Neuronal stem cell (in vitro differentiated cells): Measurements from ENCODE around the gene OLIG1.

ENCODE experiments used
- DNase-seq: peaks from one replicate; pipeline ENCODE4 v3.0.0-alpha.2; 2013; ENCODE audit warnings: low spot score
- H2AFZ ChIP-seq: one replicate; pipeline ENCODE4 v1.6.1; 2013; ENCODE audit warnings: mild to moderate bottlenecking, low read length, inconsistent platforms
- H2AK5ac ChIP-seq: 2 replicates; pipeline ENCODE4 v1.6.1; 2013; ENCODE audit warnings: low read depth, mild to moderate bottlenecking, inconsistent platforms, low read length, moderate library complexity, mixed read lengths
- H2BK120ac ChIP-seq: 2 replicates; pipeline ENCODE4 v1.6.1; 2013; ENCODE audit warnings: low read depth, mild to moderate bottlenecking, inconsistent platforms, low read length, moderate library complexity, mixed read lengths
- H2BK12ac ChIP-seq: one replicate; pipeline ENCODE4 v1.6.1; 2013; ENCODE audit warnings: low read length, inconsistent platforms
- H2BK15ac ChIP-seq: 2 replicates; pipeline ENCODE4 v1.6.1; 2013; ENCODE audit warnings: mild to moderate bottlenecking, low read length, inconsistent platforms, mixed read lengths
- H2BK5ac ChIP-seq: one replicate; pipeline ENCODE4 v1.6.1; 2013; ENCODE audit warnings: inconsistent platforms, mild to moderate bottlenecking, low read length, moderate library complexity
- H3K14ac ChIP-seq: one replicate; pipeline ENCODE4 v1.6.1; 2013; ENCODE audit warnings: low read length, inconsistent platforms
- H3K18ac ChIP-seq: 2 replicates; pipeline ENCODE4 v1.6.1; 2013; ENCODE audit warnings: low read length, inconsistent platforms
- H3K23ac ChIP-seq: 2 replicates; pipeline ENCODE4 v1.6.1; 2013; ENCODE audit warnings: low read depth, mild to moderate bottlenecking, mixed read lengths, low read length, inconsistent platforms; ENCODE audit not compliant: poor library complexity
- H3K27ac ChIP-seq: replicated peaks from 3 replicates; pipeline ENCODE4 v1.5.1; 2013; ENCODE audit warnings: low read length, inconsistent platforms
- H3K27me3 ChIP-seq, 3 experiments: 2 replicates each; pipeline ENCODE4 v1.6.1; 2013; ENCODE audit warnings: low read length in 3 of 3, mild to moderate bottlenecking in 2 of 3, inconsistent platforms in 1 of 3, low read depth in 1 of 3, mixed read lengths in 1 of 3, moderate library complexity in 1 of 3; ENCODE audit not compliant: control insufficient read depth in 3 of 3, insufficient read depth in 3 of 3
- H3K36me3 ChIP-seq, 2 donors: replicated peaks in 1 of 2; 2 replicates each; pipeline ENCODE4 v1.6.1; 2013; ENCODE audit warnings: low read length in 2 of 2; ENCODE audit not compliant: control insufficient read depth in 2 of 2, insufficient read depth in 2 of 2
- H3K4ac ChIP-seq: 2 replicates; pipeline ENCODE4 v1.6.1; 2013; ENCODE audit warnings: inconsistent platforms, mild to moderate bottlenecking, low read length, moderate library complexity
- H3K4me1 ChIP-seq, 2 donors: 1 replicate in 1 of 2; 2 replicates in 1 of 2; pipeline ENCODE4 v1.6.1; 2013; ENCODE audit warnings: low read length in 2 of 2, low read depth in 1 of 2; ENCODE audit not compliant: control insufficient read depth in 2 of 2, insufficient read depth in 1 of 2
- H3K4me2 ChIP-seq: one replicate; pipeline ENCODE4 v1.6.1; 2013; ENCODE audit warnings: mild to moderate bottlenecking, low read length, inconsistent platforms; ENCODE audit not compliant: insufficient read depth, poor library complexity, severe bottlenecking
- H3K4me3 ChIP-seq, 2 donors: 2 replicates each; pipeline ENCODE4 v1.5.1; 2013; ENCODE audit warnings: low read length in 2 of 2, mild to moderate bottlenecking in 2 of 2, inconsistent platforms in 1 of 2, moderate library complexity in 1 of 2
- H3K79me1 ChIP-seq: one replicate; pipeline ENCODE4 v1.6.1; 2013; ENCODE audit warnings: low read depth, mild to moderate bottlenecking, inconsistent platforms, low read length, moderate library complexity
- H3K9ac ChIP-seq: one replicate; pipeline ENCODE4 v1.6.1; 2013; ENCODE audit warnings: mild to moderate bottlenecking, low read depth, low read length, inconsistent platforms; ENCODE audit not compliant: poor library complexity
- H3K9me3 ChIP-seq, 2 donors: replicated peaks in 1 of 2; 2 replicates each; pipeline versions ENCODE3 to v1.6.1; 2013; ENCODE audit warnings: low read length in 2 of 2, mild to moderate bottlenecking in 2 of 2, inconsistent platforms in 1 of 2, low read depth in 1 of 2, mixed read lengths in 1 of 2, moderate library complexity in 1 of 2; ENCODE audit not compliant: control insufficient read depth in 2 of 2, insufficient read depth in 1 of 2
- H4K8ac ChIP-seq: one replicate; pipeline ENCODE4 v1.6.1; 2013; ENCODE audit warnings: low read depth, mild to moderate bottlenecking, inconsistent platforms, low read length, moderate library complexity
- H4K91ac ChIP-seq: one replicate; pipeline ENCODE4 v1.6.1; 2013; ENCODE audit warnings: low read length, low read depth, mild to moderate bottlenecking, inconsistent platforms; ENCODE audit not compliant: poor library complexity
- WGBS, 2 donors: extraction: QIAGEN DNeasy Blood & Tissue Kit; methylation state at CpG; one replicate each; pipeline ENCODE4 v1.1.7; 2013; ENCODE audit warnings: missing lambda C conversion rate in 2 of 2, mixed read lengths in 1 of 2; ENCODE audit not compliant: insufficient read length in 2 of 2, insufficient replicate concordance in 1 of 2; ENCODE audit errors: extremely low coverage in 2 of 2; 5-methylcytosine and 5-hydroxymethylcytosine counted together

Gene OLIG1

DNA sequence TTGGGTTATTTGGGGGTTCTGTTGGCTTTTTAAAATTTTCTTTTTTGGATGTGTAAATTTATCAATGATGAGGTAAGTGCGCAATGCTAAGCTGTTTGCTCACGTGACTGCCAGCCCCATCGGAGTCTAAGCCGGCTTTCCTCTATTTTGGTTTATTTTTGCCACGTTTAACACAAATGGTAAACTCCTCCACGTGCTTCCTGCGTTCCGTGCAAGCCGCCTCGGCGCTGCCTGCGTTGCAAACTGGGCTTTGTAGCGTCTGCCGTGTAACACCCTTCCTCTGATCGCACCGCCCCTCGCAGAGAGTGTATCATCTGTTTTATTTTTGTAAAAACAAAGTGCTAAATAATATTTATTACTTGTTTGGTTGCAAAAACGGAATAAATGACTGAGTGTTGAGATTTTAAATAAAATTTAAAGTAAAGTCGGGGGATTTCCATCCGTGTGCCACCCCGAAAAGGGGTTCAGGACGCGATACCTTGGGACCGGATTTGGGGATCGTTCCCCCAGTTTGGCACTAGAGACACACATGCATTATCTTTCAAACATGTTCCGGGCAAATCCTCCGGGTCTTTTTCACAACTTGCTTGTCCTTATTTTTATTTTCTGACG, 41.1 kb upstream of the OLIG1 start:
- Histone ChIP-seq H2AK5ac (no peak overlapping the region), H3K9me3 (peaks cover 6 to 12% of the 10 kb centered on the region in 2 donors), H3K9ac (no peak overlapping the region), H3K18ac (no peak overlapping the region), H2AFZ (no peak overlapping the region), H2BK5ac (no peak overlapping the region), H3K4me3 (no peak overlapping the region), H4K91ac (no peak overlapping the region), H4K8ac (no peak overlapping the region), H3K14ac (no peak overlapping the region), H2BK120ac (no peak overlapping the region), H3K36me3 (no peaks in the 10 kb centered on the region), H2BK15ac (no peak overlapping the region), H3K4me2 (no peak overlapping the region), H3K79me1 (no peaks in the 10 kb centered on the region), H3K23ac (no peak overlapping the region), H2BK12ac (no peak overlapping the region), H3K4me1 (peaks cover 0 to 11% of the 10 kb centered on the region in 2 donors), H3K4ac (no peak overlapping the region), H3K27me3 (peaks cover 69 to 99% (median 98%) of the 10 kb centered on the region in 3 experiments), H3K27ac (no peak overlapping the region)
- DNase-seq, result no peak
- 100% methylated on average over 1 of the region's 28 CpGs; no CpG with 5 or more reads in 1 of the 2 donors for WGBS, 2 donors

DNA sequence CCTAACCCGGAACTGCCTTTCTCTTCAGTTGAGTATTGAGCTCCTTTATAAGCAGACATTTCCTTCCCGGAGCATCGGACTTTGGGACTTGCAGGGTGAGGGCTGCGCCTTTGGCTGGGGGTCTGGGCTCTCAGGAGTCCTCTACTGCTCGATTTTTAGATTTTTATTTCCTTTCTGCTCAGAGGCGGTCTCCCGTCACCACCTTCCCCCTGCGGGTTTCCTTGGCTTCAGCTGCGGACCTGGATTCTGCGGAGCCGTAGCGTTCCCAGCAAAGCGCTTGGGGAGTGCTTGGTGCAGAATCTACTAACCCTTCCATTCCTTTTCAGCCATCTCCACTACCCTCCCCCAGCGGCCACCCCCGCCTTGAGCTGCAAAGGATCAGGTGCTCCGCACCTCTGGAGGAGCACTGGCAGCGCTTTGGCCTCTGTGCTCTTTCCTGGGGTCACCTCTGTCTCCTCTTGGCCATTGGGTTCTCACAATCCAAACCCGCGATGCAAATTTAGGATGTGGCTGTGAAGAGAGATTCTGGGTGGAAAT, 40.5 kb upstream of the OLIG1 start:
- H3K27me3 ChIP-seq, result peaks cover 70 to 99% (median 98%) of the 10 kb centered on the region in 3 experiments
- H4K8ac ChIP-seq, result no peak overlapping the region
- no peak overlapping the region for H2BK15ac ChIP-seq
- no peak overlapping the region for H2BK120ac ChIP-seq
- H2AFZ ChIP-seq, result no peak overlapping the region
- no peaks in the 10 kb centered on the region for H3K36me3 ChIP-seq
- H3K4me1 ChIP-seq, result peaks cover 0 to 11% of the 10 kb centered on the region in 2 donors
- H4K91ac ChIP-seq, result no peak overlapping the region
- H3K27ac ChIP-seq, result no peak overlapping the region
- no peak overlapping the region for H2BK12ac ChIP-seq
- H3K9me3 ChIP-seq, result peaks cover 6 to 11% of the 10 kb centered on the region in 2 donors
- H3K23ac ChIP-seq, result no peak overlapping the region
- no peak overlapping the region for H3K14ac ChIP-seq
- no peak overlapping the region for H3K4ac ChIP-seq
- DNase-seq, result no peak
- WGBS, 2 donors, result no CpG with 5 or more reads among the region's 19 CpGs
- no peaks in the 10 kb centered on the region for H3K79me1 ChIP-seq
- no peak overlapping the region for H3K9ac ChIP-seq
- H2BK5ac ChIP-seq, result no peak overlapping the region
- H3K4me3 ChIP-seq, result no peak overlapping the region
- no peak overlapping the region for H3K18ac ChIP-seq
- no peak overlapping the region for H2AK5ac ChIP-seq
- no peak overlapping the region for H3K4me2 ChIP-seq

DNA sequence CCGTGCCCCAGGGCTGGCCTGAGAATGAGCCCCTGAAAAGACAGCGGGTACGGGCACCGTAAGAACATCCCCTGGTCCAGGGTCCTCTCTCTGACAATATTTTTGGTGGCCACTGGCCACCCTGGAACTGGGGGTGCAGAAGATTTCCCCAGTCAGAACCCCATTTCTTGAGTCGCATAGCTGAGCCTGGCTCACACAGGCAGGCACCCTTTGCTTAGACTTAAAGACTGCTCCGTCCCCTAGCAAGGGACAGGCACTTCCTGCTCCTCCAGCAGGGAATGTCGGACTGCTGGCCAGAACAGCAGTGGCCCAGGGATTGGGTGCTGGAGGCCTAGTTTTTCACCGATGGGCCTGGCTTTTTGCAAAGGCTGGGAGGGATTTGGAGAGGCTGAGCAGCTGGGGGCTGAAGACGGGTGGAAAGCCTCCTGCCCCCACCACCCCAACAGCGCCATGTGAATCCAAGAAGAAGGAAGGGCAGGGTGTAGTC, 39.9 kb upstream of the OLIG1 start:
- no peak overlapping the region for H2BK120ac ChIP-seq
- H3K9me3 ChIP-seq, result peaks cover 6 to 9% of the 10 kb centered on the region in 2 donors
- no peak overlapping the region for H3K23ac ChIP-seq
- H3K14ac ChIP-seq, result no peak overlapping the region
- no peak overlapping the region for H2BK12ac ChIP-seq
- H3K27ac ChIP-seq, result no peak overlapping the region
- peaks cover 69 to 99% (median 98%) of the 10 kb centered on the region in 3 experiments for H3K27me3 ChIP-seq
- H3K4me2 ChIP-seq, result no peak overlapping the region
- no peak overlapping the region for H4K8ac ChIP-seq
- no peak overlapping the region for H2BK15ac ChIP-seq
- no peak overlapping the region for H3K9ac ChIP-seq
- WGBS, 2 donors, result no CpG with 5 or more reads among the region's 10 CpGs
- no peaks in the 10 kb centered on the region for H3K36me3 ChIP-seq
- no peak overlapping the region for H4K91ac ChIP-seq
- no peak overlapping the region for H2AFZ ChIP-seq
- no peak overlapping the region for H3K4me3 ChIP-seq
- peaks cover 0 to 7% of the 10 kb centered on the region in 2 donors for H3K4me1 ChIP-seq
- H3K4ac ChIP-seq, result no peak overlapping the region
- no peak for DNase-seq
- no peak overlapping the region for H2AK5ac ChIP-seq
- H3K79me1 ChIP-seq, result no peaks in the 10 kb centered on the region
- H3K18ac ChIP-seq, result no peak overlapping the region
- no peak overlapping the region for H2BK5ac ChIP-seq

- no peak overlapping the region for H3K14ac ChIP-seq
- no peak overlapping the region for H4K8ac ChIP-seq
- H2BK5ac ChIP-seq, result no peak overlapping the region
- H3K4ac ChIP-seq, result no peak overlapping the region
- no peak overlapping the region for H2BK12ac ChIP-seq
- WGBS, 2 donors, result no CpG with 5 or more reads among the region's 6 CpGs
- no peaks in the 10 kb centered on the region for H3K79me1 ChIP-seq
- peaks cover 66 to 100% (median 99%) of the 10 kb centered on the region in 3 experiments for H3K27me3 ChIP-seq
- H3K4me1 ChIP-seq, result peaks cover 0 to 7% of the 10 kb centered on the region in 2 donors
- H3K9me3 ChIP-seq, result peaks cover 6 to 9% of the 10 kb centered on the region in 2 donors
- H2BK15ac ChIP-seq, result peak overlapping the region; percentile 32
- no peak for DNase-seq
- no peak overlapping the region for H2AFZ ChIP-seq
- no peak overlapping the region for H3K27ac ChIP-seq
- no peak overlapping the region for H3K4me2 ChIP-seq
- H3K9ac ChIP-seq, result peak overlapping the region; percentile 26
- H3K23ac ChIP-seq, result peak overlapping the region; percentile 5
- no peak overlapping the region for H4K91ac ChIP-seq
- no peak overlapping the region for H2BK120ac ChIP-seq
- no peaks in the 10 kb centered on the region for H3K36me3 ChIP-seq
- peak overlapping the region; percentile 15 for H3K18ac ChIP-seq
- peak overlapping the region; percentile 25 for H2AK5ac ChIP-seq
- no peak overlapping the region for H3K4me3 ChIP-seq
These were observed 39.3 kb upstream of the OLIG1 start for GRCh38 chr21:33030633-33031032.
